ENCODE data around the gene SEC24D. TPM values are rescaled to one million over a fixed set of nuclear protein-coding genes. Genes with fewer than 3 reads are reported as not detected.

The SEC24D gene
- total RNA-seq, 8 experiments from 2014 or later, result 6.2 to 60.3 (median 23.5) TPM

DNA sequence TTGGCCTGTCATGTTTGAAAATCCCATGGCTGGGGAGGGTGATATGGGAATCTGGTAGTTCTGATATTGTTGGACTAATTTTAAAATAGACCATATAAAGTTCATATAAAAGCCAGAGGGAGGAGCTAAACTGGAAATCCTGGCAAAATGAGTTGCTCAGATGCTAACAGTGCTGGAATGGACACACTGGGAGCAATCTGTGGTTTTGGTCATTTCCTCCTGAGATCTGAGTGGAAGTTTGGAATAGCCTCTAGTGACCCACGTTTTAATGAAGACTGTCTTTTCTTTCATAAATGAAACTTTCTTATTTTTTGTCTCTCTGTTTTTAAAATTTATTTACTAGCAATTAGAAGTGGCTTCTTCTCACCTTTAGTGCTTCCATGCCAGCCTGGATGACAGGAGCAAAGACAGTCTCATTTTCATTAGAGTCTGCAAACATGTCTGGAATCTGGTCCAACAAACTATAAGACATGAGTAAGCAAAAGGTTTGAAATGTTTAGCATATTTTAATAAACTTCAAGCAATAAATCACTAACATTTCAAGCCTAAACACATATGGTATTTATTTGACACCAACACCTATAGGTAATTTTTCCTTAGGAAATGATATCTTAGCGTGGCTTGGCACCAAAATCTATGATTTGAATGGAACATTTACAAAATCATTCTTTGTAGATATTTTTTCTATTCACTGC, 84.2 kb downstream of the SEC24D start:
- 64 to 100% (median 93%) methylated on average over 1 to 2 of the region's 2 CpGs for WGBS, 10 experiments
- Histone ChIP-seq H3K4me3 (no peak overlapping the region), H3K27ac (no peak overlapping the region), H3K4me1 (replicated peaks in 1 of 2) (no peaks in the 10 kb centered on the region)
- in situ Hi-C loops (cut with MboI; ENCODE audit: low pct_unique_long_range_greater_than_20kb in 2 of 9, low sequenced_read_pairs in 9 of 9, unreplicated experiment in 9 of 9), result loop anchor here in 2 of 9 experiments (25.0 kb wide), 2 partner anchors 136 to 211 kb away; partner anchors contain the start of gene SYNPO2 (in 1 of the 2)
- ATAC-seq (replicated peaks in 6 of 8), result no peak

DNA sequence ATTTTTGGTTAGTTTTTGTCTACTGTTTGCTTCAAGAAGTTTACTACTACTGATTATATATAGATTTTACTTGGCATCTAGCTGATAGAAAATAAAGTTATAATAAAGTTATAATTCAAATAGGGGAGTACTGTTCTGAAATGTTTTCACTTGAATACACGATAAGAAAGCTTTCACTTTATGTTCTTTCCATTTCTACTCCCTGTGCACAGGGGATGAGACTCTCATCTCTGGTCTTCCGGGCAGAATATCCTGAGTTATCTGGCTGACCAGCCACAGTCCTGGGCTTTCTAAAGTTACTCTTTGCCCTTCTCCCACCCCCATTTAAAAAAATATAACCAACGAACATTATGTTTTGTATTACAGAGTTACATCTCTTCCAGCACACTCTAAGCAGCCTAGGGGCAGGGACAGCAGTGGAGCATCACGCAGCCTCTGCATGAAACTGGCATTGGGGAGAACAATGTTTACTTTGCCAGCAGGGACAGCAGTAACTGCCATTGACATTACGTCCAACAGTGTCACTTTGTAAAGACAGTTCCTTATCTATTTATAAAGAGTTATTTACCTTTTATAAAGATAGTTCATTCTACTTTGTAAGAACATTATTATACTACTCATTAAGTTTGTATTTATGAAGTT, 86.5 kb downstream of the SEC24D start:
- H3K4me1 ChIP-seq (replicated peaks in 1 of 2), result no peaks in the 10 kb centered on the region
- no peak for ATAC-seq (replicated peaks in 6 of 8)
- H3K4me3 ChIP-seq, result no peak overlapping the region
- no peak overlapping the region for H3K27ac ChIP-seq
- WGBS, 10 experiments, result 58 to 100% (median 86%) methylated on average over 2 to 5 of the region's 5 CpGs
- in situ Hi-C loops (cut with MboI; ENCODE audit: low pct_unique_long_range_greater_than_20kb in 2 of 9, low sequenced_read_pairs in 9 of 9, unreplicated experiment in 9 of 9), result no loop called here

DNA sequence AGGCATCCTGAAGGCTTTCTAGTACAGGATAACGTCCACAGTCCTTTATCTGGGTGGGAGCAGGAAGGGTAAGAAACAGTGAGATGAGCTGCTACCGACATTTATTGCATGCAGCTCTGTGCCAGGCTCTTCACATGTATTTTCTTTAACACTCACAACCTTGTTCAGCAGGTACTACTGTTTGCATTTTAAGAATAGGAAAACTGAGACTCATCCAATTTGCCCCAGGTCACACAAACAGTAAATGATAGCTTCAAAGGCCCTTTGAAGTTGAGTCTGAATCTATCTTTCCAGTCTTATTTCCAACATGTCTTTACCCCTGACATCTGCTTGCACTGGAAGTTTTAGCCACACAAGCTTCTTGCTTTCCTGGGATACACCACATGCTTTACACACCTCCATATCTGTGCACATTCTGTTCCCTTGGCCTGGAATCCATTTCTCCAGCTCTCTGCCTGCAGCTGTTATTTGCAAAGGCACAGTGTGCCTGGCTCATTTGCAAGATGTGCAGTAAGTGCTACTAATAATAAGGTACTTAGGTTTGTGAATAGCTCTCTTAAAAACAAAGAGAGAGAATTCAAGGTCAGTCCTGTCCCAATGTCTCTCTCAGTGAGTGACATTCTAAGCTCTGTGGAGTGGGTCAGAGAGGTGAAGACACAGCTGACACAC, 89.5 kb downstream of the SEC24D start:
- WGBS, 10 experiments, result 80 to 100% methylated on average over 1 of the region's 2 CpGs; no CpG with 5 or more reads in 8 of the 10 experiments
- in situ Hi-C loops (cut with MboI; ENCODE audit: low pct_unique_long_range_greater_than_20kb in 2 of 9, low sequenced_read_pairs in 9 of 9, unreplicated experiment in 9 of 9), result no loop called here
- peak in 3 of 8 experiments; percentile 39 to 80 (median 71) for ATAC-seq (replicated peaks in 6 of 8)

DNA sequence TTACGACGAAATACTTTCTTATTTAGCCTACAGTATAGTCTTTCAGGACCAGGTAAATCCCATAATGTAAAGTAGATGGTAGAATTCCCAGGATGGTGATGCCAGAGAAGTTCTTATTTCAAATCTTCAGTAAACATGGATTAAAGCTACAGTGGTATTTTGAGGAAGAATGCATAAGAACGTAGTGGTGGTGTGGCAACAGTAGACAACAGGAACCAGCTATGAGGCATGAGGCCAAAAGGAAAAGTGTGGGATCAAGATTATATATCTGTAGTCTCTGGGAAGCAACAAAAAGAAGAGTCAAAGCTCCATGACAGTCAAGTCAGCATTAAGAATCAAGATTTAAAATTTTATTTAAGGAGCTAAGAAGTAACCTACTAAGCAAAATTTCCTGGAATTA, 90.6 kb downstream of the SEC24D start:
- H3K27ac ChIP-seq, result no peak overlapping the region
- WGBS, 10 experiments, result 60 to 100% (median 84%) methylated on average over 2 to 3 of the region's 3 CpGs
- in situ Hi-C loops (cut with MboI; ENCODE audit: low pct_unique_long_range_greater_than_20kb in 2 of 9, low sequenced_read_pairs in 9 of 9, unreplicated experiment in 9 of 9), result no loop called here
- H3K4me1 ChIP-seq (replicated peaks in 1 of 2), result no peaks in the 10 kb centered on the region
- H3K4me3 ChIP-seq, result no peak overlapping the region
- ATAC-seq (replicated peaks in 6 of 8), result no peak

More for the DNA sequence above, 89.5 kb downstream of the SEC24D start:
- no peak overlapping the region for H3K27ac ChIP-seq
- no peaks in the 10 kb centered on the region for H3K4me1 ChIP-seq (replicated peaks in 1 of 2)
- no peak overlapping the region for H3K4me3 ChIP-seq

DNA sequence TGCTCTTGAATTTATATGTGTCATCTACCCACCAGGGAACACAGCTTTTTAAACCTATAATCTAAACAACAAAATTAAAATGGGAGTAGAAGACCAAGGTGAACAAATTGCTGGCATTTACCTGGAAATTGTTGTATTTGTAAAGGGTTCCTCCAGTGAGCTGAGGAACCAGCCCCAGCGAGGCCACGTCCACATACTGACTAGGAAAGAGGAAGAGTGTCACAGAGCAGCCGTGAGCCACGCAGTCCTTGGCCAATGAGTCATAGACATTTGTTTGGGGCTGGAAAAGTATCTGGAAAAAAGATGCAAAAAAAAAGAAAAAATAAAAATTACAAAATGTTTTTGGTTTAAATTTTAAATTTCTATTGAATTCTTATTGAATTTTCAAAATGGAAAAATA, 92.1 kb downstream of the SEC24D start:
- in situ Hi-C loops (cut with MboI; ENCODE audit: low pct_unique_long_range_greater_than_20kb in 2 of 9, low sequenced_read_pairs in 9 of 9, unreplicated experiment in 9 of 9), result no loop called here
- Histone ChIP-seq H3K4me3 (no peak overlapping the region), H3K4me1 (replicated peaks in 1 of 2) (peaks cover 2 to 6% of the 10 kb centered on the region in 2 donors), H3K27ac (no peak overlapping the region)
- WGBS, 10 experiments, result 31 to 100% (median 94%) methylated on average over 2 to 4 of the region's 4 CpGs; no CpG with 5 or more reads in 2 of the 10 experiments
- no peak for ATAC-seq (replicated peaks in 6 of 8)

DNA sequence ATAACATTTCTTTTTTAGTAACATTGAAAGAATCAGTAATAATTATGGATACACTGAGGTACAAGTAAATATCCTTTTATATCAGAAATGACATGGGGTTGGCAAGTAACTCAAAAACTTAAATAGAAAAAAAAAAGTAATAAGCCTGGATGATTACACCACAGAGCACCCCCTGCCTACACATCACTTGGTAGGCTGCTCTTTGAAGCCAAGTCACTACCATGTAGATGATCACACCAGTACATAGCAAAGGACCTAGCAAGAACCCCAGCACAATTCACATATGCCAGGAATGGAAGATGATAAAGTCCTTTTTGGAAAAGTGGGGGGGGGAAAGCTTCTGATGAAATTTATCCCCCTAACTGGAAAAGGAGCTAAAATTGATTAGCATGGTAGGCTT, 93.9 kb downstream of the SEC24D start:
- in situ Hi-C loops (cut with MboI; ENCODE audit: low pct_unique_long_range_greater_than_20kb in 2 of 9, low sequenced_read_pairs in 9 of 9, unreplicated experiment in 9 of 9), result no loop called here
- no peak for ATAC-seq (replicated peaks in 6 of 8)
- H3K4me3 ChIP-seq, result no peak overlapping the region
- peaks cover 13 to 14% of the 10 kb centered on the region in 2 donors for H3K4me1 ChIP-seq (replicated peaks in 1 of 2)
- H3K27ac ChIP-seq, result no peak overlapping the region

DNA sequence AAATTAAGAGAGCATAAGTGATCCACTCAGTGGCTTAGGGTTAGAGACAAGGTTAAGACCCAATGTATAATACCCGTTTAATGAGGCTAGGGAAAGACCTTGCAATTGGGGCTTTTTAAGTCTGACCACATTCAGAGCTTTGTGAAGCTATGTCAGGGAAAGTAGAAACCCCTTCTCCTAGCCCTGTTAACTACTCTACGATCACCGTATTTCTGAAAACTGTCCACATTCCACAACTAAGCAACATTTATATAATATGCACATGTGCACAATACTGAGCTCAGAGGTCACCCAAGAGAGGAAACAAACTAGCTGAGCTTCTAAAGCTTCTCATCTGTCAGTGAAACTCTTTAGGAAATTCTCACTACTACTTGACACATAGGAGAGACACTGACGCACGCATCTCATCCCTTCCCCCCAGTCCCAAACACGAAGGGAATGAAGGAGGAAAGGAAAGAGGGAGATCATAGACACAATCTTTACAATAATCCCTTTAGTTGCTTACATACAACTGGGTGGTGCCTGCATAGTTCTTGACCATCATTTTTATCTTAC, 94.5 kb downstream of the SEC24D start:
- peak in 3 of 8 experiments; percentile 32 to 40 (median 40) for ATAC-seq (replicated peaks in 6 of 8)
- in situ Hi-C loops (cut with MboI; ENCODE audit: low pct_unique_long_range_greater_than_20kb in 2 of 9, low sequenced_read_pairs in 9 of 9, unreplicated experiment in 9 of 9), result no loop called here
- H3K4me1 ChIP-seq (replicated peaks in 1 of 2), result peaks cover 13 to 14% of the 10 kb centered on the region in 2 donors
- 0 to 84% (median 37%) methylated on average over 1 to 6 of the region's 6 CpGs for WGBS, 10 experiments
- H3K27ac ChIP-seq, result no peak overlapping the region
- no peak overlapping the region for H3K4me3 ChIP-seq

DNA sequence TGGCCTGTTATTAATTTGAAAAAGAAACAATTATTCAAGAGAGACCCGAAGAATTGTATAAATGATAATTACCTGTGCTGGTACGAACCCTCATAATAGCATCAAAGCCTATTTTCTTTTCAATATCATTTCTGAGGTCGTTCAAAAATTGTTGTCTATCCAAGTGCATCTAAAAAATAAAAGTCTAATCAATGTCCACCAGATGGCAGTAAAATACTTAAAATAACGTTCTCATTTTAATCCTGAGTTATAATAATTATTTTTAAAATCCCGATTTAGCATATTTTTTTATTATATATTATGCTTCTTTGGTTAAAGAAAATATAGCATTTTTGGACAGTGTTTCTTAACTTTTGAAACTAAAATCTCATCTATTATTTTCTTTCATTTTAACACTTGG, 95.1 kb downstream of the SEC24D start:
- in situ Hi-C loops (cut with MboI; ENCODE audit: low pct_unique_long_range_greater_than_20kb in 2 of 9, low sequenced_read_pairs in 9 of 9, unreplicated experiment in 9 of 9), result no loop called here
- ATAC-seq (replicated peaks in 6 of 8), result no peak
- WGBS, 10 experiments, result 0 to 82% (median 61%) methylated on average over 2 to 5 of the region's 5 CpGs
- no peak overlapping the region for H3K4me3 ChIP-seq
- H3K4me1 ChIP-seq (replicated peaks in 1 of 2), result peaks cover 13 to 14% of the 10 kb centered on the region in 2 donors
- no peak overlapping the region for H3K27ac ChIP-seq

DNA sequence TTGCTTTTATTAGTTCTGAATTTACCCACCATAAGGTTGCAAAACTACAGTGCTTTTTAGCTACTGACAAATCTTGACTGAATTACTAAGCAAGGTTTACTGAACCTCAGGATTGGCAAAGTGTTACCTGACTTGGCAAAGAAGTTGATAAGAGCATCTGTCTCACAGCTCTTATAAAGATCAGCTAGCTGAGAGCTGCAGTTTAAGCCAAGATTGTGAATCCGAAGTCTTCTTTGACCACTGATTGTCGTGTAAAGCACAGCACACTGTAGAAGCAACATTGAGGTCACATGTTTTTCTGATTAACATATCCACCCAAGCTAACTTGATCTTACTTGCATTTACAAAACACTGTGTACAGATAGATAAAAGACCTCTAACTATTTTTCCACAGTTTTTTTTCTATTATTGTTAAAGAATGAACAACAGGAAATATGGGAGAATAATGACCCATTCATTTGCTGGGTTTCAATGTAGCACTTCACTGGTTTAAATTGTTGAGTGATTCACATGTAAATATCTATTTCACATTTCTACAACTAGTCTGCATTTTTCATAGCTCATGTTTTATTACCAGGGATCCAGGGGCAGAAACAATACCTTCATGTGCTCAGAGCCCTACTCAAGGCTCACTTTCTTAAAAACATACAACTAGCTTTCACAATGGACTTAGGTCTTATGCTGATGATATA, 96.8 kb downstream of the SEC24D start:
- no peak overlapping the region for H3K27ac ChIP-seq

DNA sequence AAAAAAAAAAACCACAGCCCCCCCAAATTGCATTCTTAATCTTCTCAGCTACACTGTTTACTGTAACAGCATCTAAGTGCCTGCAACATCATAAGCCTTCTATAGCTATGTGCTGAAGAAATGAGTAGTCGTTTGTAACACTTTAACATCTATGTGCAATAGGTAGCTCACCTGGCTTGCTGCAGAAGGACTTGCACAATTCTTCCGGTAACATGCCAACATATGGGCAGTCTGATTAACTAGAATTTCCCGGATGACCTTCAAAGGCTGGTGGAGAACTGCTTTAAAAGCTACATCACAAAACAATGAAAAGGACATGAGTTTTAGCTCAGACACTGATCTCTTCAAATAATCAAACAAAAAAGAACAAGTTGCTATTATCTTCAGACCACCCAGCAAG, 97.8 kb downstream of the SEC24D start:
- WGBS, 10 experiments, result 61 to 86% (median 71%) methylated on average over 2 to 3 of the region's 3 CpGs; no CpG with 5 or more reads in 2 of the 10 experiments
- no peak overlapping the region for H3K4me3 ChIP-seq
- H3K27ac ChIP-seq, result no peak overlapping the region
- ATAC-seq (replicated peaks in 6 of 8), result no peak
- H3K4me1 ChIP-seq (replicated peaks in 1 of 2), result peaks cover 13 to 14% of the 10 kb centered on the region in 2 donors
- in situ Hi-C loops (cut with MboI; ENCODE audit: low pct_unique_long_range_greater_than_20kb in 2 of 9, low sequenced_read_pairs in 9 of 9, unreplicated experiment in 9 of 9), result no loop called here

More for the DNA sequence above, 96.8 kb downstream of the SEC24D start:
- peak; percentile 61 to 99 (median 94) for ATAC-seq (replicated peaks in 6 of 8)
- WGBS, 10 experiments, result 7 to 60% (median 25%) methylated on average over 1 to 2 of the region's 2 CpGs; no CpG with 5 or more reads in 2 of the 10 experiments
- peaks cover 13 to 14% of the 10 kb centered on the region in 2 donors for H3K4me1 ChIP-seq (replicated peaks in 1 of 2)
- H3K4me3 ChIP-seq, result no peak overlapping the region
- in situ Hi-C loops (cut with MboI; ENCODE audit: low pct_unique_long_range_greater_than_20kb in 2 of 9, low sequenced_read_pairs in 9 of 9, unreplicated experiment in 9 of 9), result no loop called here

DNA sequence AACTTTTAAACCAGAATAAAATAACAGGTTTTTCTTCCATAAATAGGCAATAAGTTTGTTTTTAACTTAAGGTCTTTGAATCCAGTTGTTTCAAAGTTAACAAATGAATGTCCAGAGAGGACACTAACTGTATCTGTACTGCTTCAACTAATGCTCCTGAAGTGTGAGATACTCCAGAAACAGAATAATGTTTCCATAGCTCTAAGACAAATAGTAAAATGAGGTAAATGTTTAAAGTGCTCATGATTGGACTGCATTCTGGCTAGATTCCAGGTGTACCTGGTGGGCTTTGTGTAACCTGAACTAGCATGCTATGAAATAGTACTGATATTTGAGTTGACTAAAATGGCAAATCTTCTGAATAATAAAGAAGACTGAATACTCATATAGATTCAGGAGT, 99.0 kb downstream of the SEC24D start:
- Histone ChIP-seq H3K4me3 (no peak overlapping the region), H3K27ac (no peak overlapping the region), H3K4me1 (replicated peaks in 1 of 2) (peaks cover 13 to 14% of the 10 kb centered on the region in 2 donors)
- in situ Hi-C loops (cut with MboI; ENCODE audit: low pct_unique_long_range_greater_than_20kb in 2 of 9, low sequenced_read_pairs in 9 of 9, unreplicated experiment in 9 of 9), result no loop called here
- no peak for ATAC-seq (replicated peaks in 6 of 8)

DNA sequence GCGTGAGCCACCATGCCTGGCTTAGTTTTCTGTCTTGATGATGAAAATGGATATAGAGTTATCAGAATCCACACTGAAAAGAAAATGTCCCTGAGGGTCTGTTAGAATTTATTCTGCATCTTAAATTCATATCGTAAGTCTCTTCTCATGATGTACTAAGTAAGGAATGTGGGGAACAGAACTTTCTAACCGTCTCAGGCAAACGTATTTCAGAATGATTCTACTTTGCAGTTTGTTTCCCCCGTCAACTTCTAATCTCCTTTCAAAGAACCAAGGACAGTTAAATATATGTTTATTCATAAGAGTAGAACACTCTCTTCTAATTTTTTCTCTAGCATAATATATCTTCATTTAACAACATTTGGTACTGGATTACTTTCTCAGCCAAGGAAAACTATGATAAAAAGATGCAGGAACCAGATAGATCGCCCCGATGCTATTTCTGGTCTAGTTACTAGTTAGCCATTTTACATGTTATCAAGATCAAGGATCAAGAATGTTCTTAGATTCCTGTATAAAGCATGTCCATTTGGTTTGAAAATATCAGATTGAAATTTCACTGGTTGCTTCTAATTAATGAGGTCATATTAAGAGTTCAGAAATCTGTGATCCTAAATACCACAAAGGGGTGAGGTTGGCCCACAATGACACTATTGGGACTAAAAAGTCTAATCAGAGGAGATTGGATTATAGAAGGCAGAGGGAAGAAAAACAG, 101.3 kb downstream of the SEC24D start:
- peaks cover 13% of the 10 kb centered on the region in 2 donors for H3K4me1 ChIP-seq (replicated peaks in 1 of 2)
- no peak overlapping the region for H3K4me3 ChIP-seq
- in situ Hi-C loops (cut with MboI; ENCODE audit: low pct_unique_long_range_greater_than_20kb in 2 of 9, low sequenced_read_pairs in 9 of 9, unreplicated experiment in 9 of 9), result no loop called here
- ATAC-seq (replicated peaks in 6 of 8), result peak in 1 of 8 experiments; percentile 29
- WGBS, 10 experiments, result 49 to 100% (median 89%) methylated on average over 1 to 7 of the region's 7 CpGs
- no peak overlapping the region for H3K27ac ChIP-seq

Measured in motor neuron (in vitro differentiated cells).